Stimulated activated naive CD8-positive, alpha-beta T cell treated with anti-CD3 and anti-CD28 coated beads, Interleukin-15, Interleukin-2, amounts not matched to agents 100 ng/mL and 50 ng/mL, for 24 hours (primary cell): ENCODE measurements around the gene SZT2.
"Not testable (repeated sequence)": the region's sequence is repeated elsewhere in the genome, so short reads cannot be mapped to it uniquely, and the experiment has no call there.

ENCODE experiments used
- H3K27ac Mint-ChIP-seq: one replicate; pipeline ENCODE4 v1.8.0; 2021; ENCODE audit warnings: mild to moderate bottlenecking, mixed read lengths
- H3K27me3 Mint-ChIP-seq: one replicate; pipeline ENCODE4 v1.8.0; 2021; ENCODE audit warnings: mixed read lengths
- H3K36me3 Mint-ChIP-seq: one replicate; pipeline ENCODE4 v1.8.0; 2021; ENCODE audit warnings: low read depth, mixed read lengths
- H3K4me1 Mint-ChIP-seq: one replicate; pipeline ENCODE4 v1.8.0; 2021; ENCODE audit warnings: low read depth, mixed read lengths
- H3K4me3 Mint-ChIP-seq: one replicate; pipeline ENCODE4 v1.8.0; 2021; ENCODE audit warnings: mild to moderate bottlenecking, mixed read lengths
- H3K9me3 Mint-ChIP-seq: one replicate; pipeline ENCODE4 v1.8.0; 2021; ENCODE audit warnings: mixed read lengths

Gene SZT2

GRCh38 chr1:43475611-43476401 is 86.1 kb downstream of the SZT2 start:
- not testable (repeated sequence) for H3K27me3 Mint-ChIP-seq, H3K36me3 Mint-ChIP-seq, H3K4me1 Mint-ChIP-seq, H3K4me3 Mint-ChIP-seq, H3K9me3 Mint-ChIP-seq, H3K27ac Mint-ChIP-seq

GRCh38 chr1:43477716-43478115 is 88.0 kb downstream of the SZT2 start:
- no peaks in the 10 kb centered on the region for H3K9me3 Mint-ChIP-seq
- peaks cover 4% of the 10 kb centered on the region for H3K4me1 Mint-ChIP-seq
- no peaks in the 10 kb centered on the region for H3K36me3 Mint-ChIP-seq
- H3K27ac Mint-ChIP-seq = no peak overlapping the region
- peaks cover 8% of the 10 kb centered on the region for H3K27me3 Mint-ChIP-seq
- H3K4me3 Mint-ChIP-seq = no peak overlapping the region

- no peak overlapping the region for H3K27ac Mint-ChIP-seq
- H3K36me3 Mint-ChIP-seq = no peaks in the 10 kb centered on the region
- peaks cover 4% of the 10 kb centered on the region for H3K4me1 Mint-ChIP-seq
- H3K27me3 Mint-ChIP-seq = peaks cover 8% of the 10 kb centered on the region
- H3K4me3 Mint-ChIP-seq = no peak overlapping the region
- no peaks in the 10 kb centered on the region for H3K9me3 Mint-ChIP-seq
These were observed 89.7 kb downstream of the SZT2 start for GRCh38 chr1:43479414-43479813.

GRCh38 chr1:43481491-43481890 is 91.8 kb downstream of the SZT2 start:
- Mint-ChIP-seq H3K36me3 (no peaks in the 10 kb centered on the region), H3K9me3 (no peaks in the 10 kb centered on the region), H3K4me1 (peaks cover 4% of the 10 kb centered on the region), H3K27me3 (peaks cover 8% of the 10 kb centered on the region), H3K27ac (no peak overlapping the region), H3K4me3 (no peak overlapping the region)

- peaks cover 3% of the 10 kb centered on the region for H3K9me3 Mint-ChIP-seq
- H3K27ac Mint-ChIP-seq = no peak overlapping the region
- H3K4me3 Mint-ChIP-seq = no peak overlapping the region
- H3K27me3 Mint-ChIP-seq = peaks cover 4% of the 10 kb centered on the region
- H3K36me3 Mint-ChIP-seq = no peaks in the 10 kb centered on the region
- peaks cover 4% of the 10 kb centered on the region for H3K4me1 Mint-ChIP-seq
These were observed 92.5 kb downstream of the SZT2 start for GRCh38 chr1:43482215-43482614.

- Mint-ChIP-seq H3K27me3 (no peaks in the 10 kb centered on the region), H3K27ac (no peak overlapping the region), H3K9me3 (peaks cover 19% of the 10 kb centered on the region), H3K4me3 (no peak overlapping the region), H3K36me3 (peaks cover 4% of the 10 kb centered on the region), H3K4me1 (peaks cover 4% of the 10 kb centered on the region)
These were observed 94.7 kb downstream of the SZT2 start for GRCh38 chr1:43484367-43484766.

- H3K27ac Mint-ChIP-seq = no peak overlapping the region
- H3K4me3 Mint-ChIP-seq = no peak overlapping the region
- peaks cover 9% of the 10 kb centered on the region for H3K27me3 Mint-ChIP-seq
- H3K9me3 Mint-ChIP-seq = peaks cover 41% of the 10 kb centered on the region
- peaks cover 10% of the 10 kb centered on the region for H3K36me3 Mint-ChIP-seq
- no peaks in the 10 kb centered on the region for H3K4me1 Mint-ChIP-seq
These were observed 98.5 kb downstream of the SZT2 start for GRCh38 chr1:43488165-43488564.

- Mint-ChIP-seq H3K27ac (no peak overlapping the region), H3K9me3 (peaks cover 41% of the 10 kb centered on the region), H3K27me3 (peaks cover 22% of the 10 kb centered on the region), H3K4me3 (no peak overlapping the region), H3K36me3 (peaks cover 10% of the 10 kb centered on the region), H3K4me1 (no peaks in the 10 kb centered on the region)
These were observed 101.4 kb downstream of the SZT2 start for GRCh38 chr1:43491061-43491460.

GRCh38 chr1:43492826-43493225 is 103.1 kb downstream of the SZT2 start:
- peaks cover 35% of the 10 kb centered on the region for H3K9me3 Mint-ChIP-seq

GRCh38 chr1:43493661-43494450 is 104.2 kb downstream of the SZT2 start:
- no peak overlapping the region for H3K27ac Mint-ChIP-seq
- peaks cover 28% of the 10 kb centered on the region for H3K9me3 Mint-ChIP-seq
- H3K4me3 Mint-ChIP-seq = no peak overlapping the region
- H3K4me1 Mint-ChIP-seq = no peaks in the 10 kb centered on the region
- peaks cover 22% of the 10 kb centered on the region for H3K27me3 Mint-ChIP-seq
- H3K36me3 Mint-ChIP-seq = peaks cover 6% of the 10 kb centered on the region

More at GRCh38 chr1:43492826-43493225, 103.1 kb downstream of the SZT2 start:
- H3K4me3 Mint-ChIP-seq = no peak overlapping the region
- H3K27ac Mint-ChIP-seq = no peak overlapping the region
- peaks cover 22% of the 10 kb centered on the region for H3K27me3 Mint-ChIP-seq
- no peaks in the 10 kb centered on the region for H3K4me1 Mint-ChIP-seq
- H3K36me3 Mint-ChIP-seq = peaks cover 7% of the 10 kb centered on the region

- H3K9me3 Mint-ChIP-seq = peaks cover 16% of the 10 kb centered on the region
- H3K27me3 Mint-ChIP-seq = peaks cover 17% of the 10 kb centered on the region
- no peak overlapping the region for H3K27ac Mint-ChIP-seq
- no peaks in the 10 kb centered on the region for H3K4me1 Mint-ChIP-seq
- H3K36me3 Mint-ChIP-seq = peaks cover under 1% of the 10 kb centered on the region
- no peak overlapping the region for H3K4me3 Mint-ChIP-seq
These were observed 105.5 kb downstream of the SZT2 start for GRCh38 chr1:43495204-43495603.

- H3K27me3 Mint-ChIP-seq = peaks cover 7% of the 10 kb centered on the region
- no peak overlapping the region for H3K27ac Mint-ChIP-seq
These were observed 110.2 kb downstream of the SZT2 start for GRCh38 chr1:43499898-43500297.

GRCh38 chr1:43501806-43502205 is 112.1 kb downstream of the SZT2 start:
- H3K27ac Mint-ChIP-seq, H3K27me3 Mint-ChIP-seq, H3K4me3 Mint-ChIP-seq: not testable (repeated sequence)

More at GRCh38 chr1:43499898-43500297, 110.2 kb downstream of the SZT2 start:
- H3K4me3 Mint-ChIP-seq = no peak overlapping the region
- no peaks in the 10 kb centered on the region for H3K9me3 Mint-ChIP-seq
- no peaks in the 10 kb centered on the region for H3K4me1 Mint-ChIP-seq
- H3K36me3 Mint-ChIP-seq = no peaks in the 10 kb centered on the region

GRCh38 chr1:43503534-43503933 is 113.8 kb downstream of the SZT2 start:
- no peak overlapping the region for H3K4me3 Mint-ChIP-seq
- no peaks in the 10 kb centered on the region for H3K27me3 Mint-ChIP-seq
- no peaks in the 10 kb centered on the region for H3K9me3 Mint-ChIP-seq
- no peaks in the 10 kb centered on the region for H3K36me3 Mint-ChIP-seq
- no peak overlapping the region for H3K27ac Mint-ChIP-seq
- no peaks in the 10 kb centered on the region for H3K4me1 Mint-ChIP-seq

More at GRCh38 chr1:43501806-43502205, 112.1 kb downstream of the SZT2 start:
- not testable (repeated sequence) for H3K36me3 Mint-ChIP-seq, H3K4me1 Mint-ChIP-seq, H3K9me3 Mint-ChIP-seq
